ENCODE data around the gene PTRH1.

DNA sequence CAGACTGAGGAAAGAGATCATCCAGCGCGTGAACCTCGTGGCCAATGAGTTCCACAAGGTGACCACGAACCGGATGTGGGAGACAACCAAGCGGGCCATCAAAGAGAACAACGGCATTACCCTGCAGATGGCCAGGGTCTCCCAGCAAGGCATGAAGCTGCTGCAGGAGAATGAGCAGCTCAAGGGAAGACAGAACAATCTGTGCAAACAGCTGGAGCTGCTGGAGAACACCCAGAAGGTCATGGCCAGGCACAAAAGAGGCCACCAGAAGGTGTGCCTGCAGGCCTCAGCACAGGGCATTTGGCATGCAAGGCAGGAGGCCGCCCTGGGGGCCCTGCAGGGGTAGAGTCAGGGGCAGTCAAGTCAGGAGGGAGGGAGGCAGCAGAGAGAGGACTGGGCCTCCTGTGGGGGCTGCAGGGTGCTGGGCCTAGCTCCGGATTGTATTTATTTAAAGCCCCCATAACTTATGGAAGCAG, 4.2 kb downstream of the PTRH1 start:
- TF ChIP-seq, protein P1, sequence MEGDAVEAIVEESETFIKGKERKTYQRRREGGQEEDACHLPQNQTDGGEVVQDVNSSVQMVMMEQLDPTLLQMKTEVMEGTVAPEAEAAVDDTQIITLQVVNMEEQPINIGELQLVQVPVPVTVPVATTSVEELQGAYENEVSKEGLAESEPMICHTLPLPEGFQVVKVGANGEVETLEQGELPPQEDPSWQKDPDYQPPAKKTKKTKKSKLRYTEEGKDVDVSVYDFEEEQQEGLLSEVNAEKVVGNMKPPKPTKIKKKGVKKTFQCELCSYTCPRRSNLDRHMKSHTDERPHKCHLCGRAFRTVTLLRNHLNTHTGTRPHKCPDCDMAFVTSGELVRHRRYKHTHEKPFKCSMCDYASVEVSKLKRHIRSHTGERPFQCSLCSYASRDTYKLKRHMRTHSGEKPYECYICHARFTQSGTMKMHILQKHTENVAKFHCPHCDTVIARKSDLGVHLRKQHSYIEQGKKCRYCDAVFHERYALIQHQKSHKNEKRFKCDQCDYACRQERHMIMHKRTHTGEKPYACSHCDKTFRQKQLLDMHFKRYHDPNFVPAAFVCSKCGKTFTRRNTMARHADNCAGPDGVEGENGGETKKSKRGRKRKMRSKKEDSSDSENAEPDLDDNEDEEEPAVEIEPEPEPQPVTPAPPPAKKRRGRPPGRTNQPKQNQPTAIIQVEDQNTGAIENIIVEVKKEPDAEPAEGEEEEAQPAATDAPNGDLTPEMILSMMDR (IDR thresholded peaks at IDR 0.05), result no peak
- TF ChIP-seq POLR2A (IDR thresholded peaks at IDR 0.05), result no peak
